Subcutaneous abdominal adipose tissue (tissue), 5 donors: ENCODE results near the gene NEDD8.

Source experiments
- H3K27ac ChIP-seq: one replicate; pipeline ENCODE4 v1.7.0; 2013; ENCODE audit warnings: low read depth, mild to moderate bottlenecking, inconsistent platforms, low read length, moderate library complexity
- H3K27me3 ChIP-seq, 5 donors: one replicate each; pipeline ENCODE4 v1.7.0; 2013; ENCODE audit warnings: low read length in 5 of 5, inconsistent platforms in 1 of 5; ENCODE audit not compliant: control insufficient read depth in 5 of 5, insufficient read depth in 4 of 5
- H3K36me3 ChIP-seq, 5 donors: one replicate each; pipeline ENCODE4 v1.7.0; 2013; ENCODE audit warnings: low read length in 5 of 5; ENCODE audit not compliant: control insufficient read depth in 5 of 5, insufficient read depth in 5 of 5
- H3K4me1 ChIP-seq, 5 donors: one replicate each; pipeline ENCODE4 v1.7.0; 2013; ENCODE audit warnings: low read length in 5 of 5, mild to moderate bottlenecking in 3 of 5, moderate library complexity in 1 of 5; ENCODE audit not compliant: control insufficient read depth in 5 of 5, insufficient read depth in 5 of 5
- H3K4me3 ChIP-seq, 5 donors: one replicate each; pipeline ENCODE4 v1.7.0; 2013; ENCODE audit warnings: low read length in 5 of 5, low read depth in 1 of 5
- H3K9ac ChIP-seq, 5 donors: one replicate each; pipeline ENCODE4 v1.7.0; 2013; ENCODE audit warnings: low read length in 5 of 5, mild to moderate bottlenecking in 4 of 5, moderate library complexity in 3 of 5
- H3K9me3 ChIP-seq, 5 donors: one replicate each; pipeline ENCODE4 v1.7.0; 2013; ENCODE audit warnings: low read length in 5 of 5; ENCODE audit not compliant: control insufficient read depth in 5 of 5
- donor health status: healthy.
- donor health status: healthy.
- donor health status: healthy.
- donor health status: healthy.
- donor health status: healthy.

The NEDD8 gene

DNA sequence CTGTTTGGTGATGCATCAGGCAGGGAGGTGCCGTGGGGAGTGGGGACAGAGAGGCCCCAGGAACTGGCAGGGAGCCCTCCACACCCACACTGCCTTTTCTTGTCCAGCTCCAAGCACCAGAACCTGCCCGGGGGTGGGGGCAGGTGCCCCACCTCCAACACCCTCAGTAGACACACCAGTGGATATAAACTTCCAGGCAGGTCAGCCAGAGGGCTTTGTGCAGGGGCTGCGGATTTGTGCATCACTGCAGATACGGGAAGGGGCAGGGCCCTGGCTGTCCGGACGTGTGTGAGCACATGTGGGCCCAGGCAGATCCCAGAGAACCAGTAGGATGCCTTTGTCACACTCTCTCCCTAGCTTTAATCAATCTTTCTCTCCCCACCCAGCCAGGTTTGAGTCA is 32.1 kb upstream of the NEDD8 start:
- no peaks in the 10 kb centered on the region for H3K9me3 ChIP-seq
- H3K4me3 ChIP-seq = no peak overlapping the region
- H3K27me3 ChIP-seq = no peaks in the 10 kb centered on the region
- H3K27ac ChIP-seq = no peak overlapping the region
- peaks cover 0 to 52% (median 43%) of the 10 kb centered on the region in 5 donors for H3K36me3 ChIP-seq
- no peak overlapping the region for H3K9ac ChIP-seq
- H3K4me1 ChIP-seq = peaks cover 0 to 7% (median 4%) of the 10 kb centered on the region in 5 donors

DNA sequence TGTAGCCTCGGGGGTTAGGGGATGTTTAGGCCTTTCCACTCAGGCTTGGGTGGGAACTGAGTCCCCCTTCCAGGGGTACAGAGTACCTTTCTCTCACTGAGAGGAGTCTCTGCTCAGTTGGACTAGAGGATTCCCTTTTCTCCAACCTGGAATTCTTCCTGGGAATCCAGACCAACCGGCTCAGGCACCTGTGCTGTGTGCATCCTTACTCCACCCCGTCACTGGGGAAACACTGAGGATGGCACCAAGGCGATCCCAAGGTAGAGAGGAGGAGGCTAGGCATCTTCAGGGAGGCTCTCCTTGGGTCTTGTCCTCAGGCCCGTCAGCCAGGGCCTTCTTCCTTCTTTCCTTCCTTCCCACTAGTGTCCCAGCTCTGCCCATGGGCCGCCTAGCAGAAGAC is 31.7 kb upstream of the NEDD8 start:
- Histone ChIP-seq H3K36me3 (peaks cover 0 to 47% (median 38%) of the 10 kb centered on the region in 5 donors), H3K4me3 (no peak overlapping the region), H3K4me1 (peaks cover 0 to 11% (median 8%) of the 10 kb centered on the region in 5 donors), H3K9me3 (no peaks in the 10 kb centered on the region), H3K27ac (no peak overlapping the region), H3K27me3 (no peaks in the 10 kb centered on the region), H3K9ac (no peak overlapping the region)

DNA sequence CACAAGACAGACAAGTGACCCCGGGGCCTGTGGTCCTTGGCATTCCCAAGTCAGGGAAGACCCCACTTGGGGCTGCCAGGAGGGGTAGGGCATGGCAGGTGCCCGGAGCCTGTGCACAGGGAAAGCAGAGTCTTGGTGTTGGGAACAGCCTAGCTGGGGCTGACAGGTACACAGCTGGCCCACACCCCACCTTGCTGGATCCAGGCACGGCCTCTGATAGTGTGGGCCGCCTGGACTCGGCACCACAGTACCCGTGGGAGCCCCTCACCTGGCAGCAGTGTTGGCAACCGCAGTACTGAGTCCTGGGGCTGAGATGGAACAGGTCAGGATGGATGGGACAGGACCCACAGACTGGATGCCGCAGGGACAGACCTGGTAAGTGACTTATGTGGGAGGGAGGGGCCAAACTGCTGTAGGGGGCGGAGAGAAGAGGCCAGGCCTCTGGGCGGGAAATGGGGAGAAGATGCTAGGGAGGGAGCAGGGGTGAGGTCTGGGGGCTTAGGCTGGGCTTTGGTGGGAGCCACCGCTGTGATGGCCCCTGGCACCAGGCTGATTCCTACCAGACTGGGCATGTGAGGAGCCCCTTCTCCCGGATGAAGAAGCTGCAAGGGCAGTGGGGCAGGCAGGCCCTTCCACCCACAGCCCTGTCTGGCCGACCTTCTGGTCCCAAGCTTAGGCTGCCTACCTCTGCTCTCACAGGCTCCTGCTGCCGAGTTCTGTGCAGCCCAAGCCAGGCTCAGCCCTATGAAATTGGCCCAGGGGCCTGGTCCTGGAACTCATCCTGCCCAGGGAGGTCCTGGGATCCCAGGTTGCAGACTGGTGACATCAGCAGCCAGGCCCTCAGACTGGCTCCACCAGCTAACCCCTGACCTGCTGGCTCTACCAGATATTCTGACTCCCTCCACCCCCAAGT is 30.9 kb upstream of the NEDD8 start, which contains the start of gene TGM1:
Gene TGM1 (minus strand): TSS at position 357 of the 913 bp plus-strand sequence. CDS start 825 bp downstream, outside the sequence.
- Histone ChIP-seq H3K27ac (no peak within 1 kb of the TSS), H3K4me3 (no peak within 1 kb of the TSS), H3K27me3 (no peaks in the 10 kb centered on the region), H3K36me3 (peaks cover 0 to 40% (median 31%) of the 10 kb centered on the region in 5 donors), H3K9me3 (no peaks in the 10 kb centered on the region), H3K4me1 (peaks cover 0 to 16% (median 10%) of the 10 kb centered on the region in 5 donors), H3K9ac (no peak within 1 kb of the TSS)

DNA sequence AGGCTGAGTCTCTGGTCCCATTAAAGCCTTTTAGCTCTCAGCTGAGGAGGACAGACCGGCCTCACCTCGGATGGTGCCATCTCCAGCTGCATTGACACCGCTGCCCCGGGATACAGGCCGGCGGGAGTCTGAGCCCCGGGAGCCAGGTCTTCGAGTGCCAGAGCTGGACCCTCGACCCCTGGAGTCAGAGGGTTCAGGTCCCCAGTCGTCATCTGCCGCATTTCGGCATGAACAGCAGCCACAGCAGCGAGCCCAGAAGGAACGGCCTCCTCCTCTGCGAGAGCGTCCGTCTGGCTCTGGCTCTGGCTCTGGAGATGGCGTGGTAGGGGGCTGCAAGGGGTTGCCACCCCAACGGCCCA is 29.8 kb upstream of the NEDD8 start:
- Histone ChIP-seq H3K4me1 (peaks cover 0 to 21% (median 13%) of the 10 kb centered on the region in 5 donors), H3K4me3 (no peak overlapping the region), H3K9me3 (no peaks in the 10 kb centered on the region), H3K27ac (no peak overlapping the region), H3K9ac (no peak overlapping the region), H3K27me3 (no peaks in the 10 kb centered on the region), H3K36me3 (peaks cover 0 to 28% (median 21%) of the 10 kb centered on the region in 5 donors)

DNA sequence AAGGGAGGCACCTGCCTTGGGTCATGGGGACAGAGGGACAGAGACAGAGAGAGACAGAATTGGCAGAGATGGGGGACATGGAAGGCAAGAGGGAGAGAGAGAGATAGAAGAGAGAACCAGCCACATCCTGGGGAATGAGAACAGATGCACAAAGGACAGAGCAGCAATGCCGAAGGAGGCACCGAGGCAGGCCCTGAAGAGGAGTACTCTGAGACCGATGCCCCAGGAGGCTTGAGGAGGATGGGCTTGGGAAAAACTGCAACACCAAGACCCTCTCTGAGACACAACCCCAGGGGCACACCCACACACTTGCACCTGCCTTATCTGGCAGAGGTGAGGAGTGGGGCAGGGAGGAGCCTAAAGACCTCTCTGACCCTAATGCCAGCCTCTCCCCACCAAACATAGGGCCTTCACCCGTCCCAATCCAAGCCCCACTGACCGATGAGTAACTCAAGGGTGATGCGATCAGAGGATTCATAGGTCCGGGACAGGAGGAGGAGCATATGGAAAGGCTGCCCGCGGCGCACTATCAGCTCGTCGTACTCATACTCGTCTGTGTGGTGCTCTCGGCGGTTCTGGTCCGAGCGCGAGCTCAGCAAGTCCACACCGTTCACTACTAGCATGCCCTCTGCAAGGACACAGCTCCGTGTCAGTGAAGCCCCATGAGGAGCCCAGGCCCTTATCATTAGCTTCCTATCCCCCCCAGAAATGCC is 29.2 kb upstream of the NEDD8 start:
- Histone ChIP-seq H3K36me3 (peaks cover 0 to 23% (median 16%) of the 10 kb centered on the region in 5 donors), H3K4me1 (peaks cover 0 to 26% (median 19%) of the 10 kb centered on the region in 5 donors), H3K27ac (no peak overlapping the region), H3K27me3 (no peaks in the 10 kb centered on the region), H3K4me3 (no peak overlapping the region), H3K9me3 (no peaks in the 10 kb centered on the region), H3K9ac (no peak overlapping the region)

DNA sequence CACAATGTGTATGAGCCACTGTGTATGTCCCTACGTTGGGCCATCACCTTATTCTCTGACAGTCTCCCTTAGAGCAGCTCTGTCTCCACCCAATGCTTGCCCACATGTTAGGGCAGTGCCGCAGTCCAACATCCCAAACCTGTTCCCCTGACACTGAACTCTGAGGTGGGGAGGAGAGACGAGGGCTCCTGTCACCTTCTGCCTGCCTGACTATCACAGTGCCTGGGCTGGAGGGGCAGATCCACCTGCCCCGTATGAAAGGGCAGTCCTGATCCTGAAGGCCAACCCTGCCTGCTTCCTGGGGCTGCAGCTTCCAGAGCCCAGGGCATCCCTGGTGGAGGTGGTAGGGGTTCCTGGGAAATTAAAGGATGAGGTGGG is 28.6 kb upstream of the NEDD8 start:
- peaks cover 0 to 17% (median 9%) of the 10 kb centered on the region in 5 donors for H3K36me3 ChIP-seq
- H3K9me3 ChIP-seq = no peaks in the 10 kb centered on the region
- H3K27me3 ChIP-seq = no peaks in the 10 kb centered on the region
- H3K4me3 ChIP-seq = no peak overlapping the region
- H3K9ac ChIP-seq = no peak overlapping the region
- peaks cover 0 to 33% (median 25%) of the 10 kb centered on the region in 5 donors for H3K4me1 ChIP-seq
- no peak overlapping the region for H3K27ac ChIP-seq

DNA sequence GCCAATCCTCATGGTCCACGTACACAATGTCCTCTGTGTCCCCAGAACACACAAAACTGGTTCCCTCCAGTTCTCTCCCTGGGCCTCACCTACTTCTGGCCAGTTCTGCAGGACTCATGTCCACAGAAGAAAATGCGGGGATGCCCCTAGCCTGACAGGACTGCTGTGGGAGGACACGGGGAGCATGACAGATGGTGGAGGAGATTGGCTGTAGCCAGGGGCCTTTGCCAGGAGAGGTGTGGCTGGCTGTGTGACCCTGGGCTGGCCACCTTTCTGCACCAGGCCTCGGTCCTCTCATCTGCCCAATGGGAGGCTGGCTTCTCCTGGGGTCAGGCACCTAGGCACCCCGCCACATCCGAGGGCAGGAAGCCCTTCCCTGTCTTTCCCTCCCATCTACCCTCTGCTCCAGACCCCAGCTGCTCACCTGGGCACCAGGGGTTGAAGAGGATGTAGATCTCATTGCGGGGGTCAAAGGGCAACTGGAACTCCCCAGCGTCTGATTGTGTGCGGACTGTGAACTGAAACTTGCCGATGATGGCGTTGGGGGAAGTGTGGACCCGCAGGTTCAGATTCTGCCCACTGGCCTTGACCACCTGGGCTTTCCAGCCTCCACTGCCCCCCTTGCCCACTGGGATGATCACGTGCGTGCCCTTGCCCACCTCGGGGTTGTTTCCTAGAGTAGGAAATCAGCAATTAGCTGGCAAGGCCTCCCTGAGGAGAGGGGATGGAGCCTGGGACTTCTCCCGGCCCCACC is 28.0 kb upstream of the NEDD8 start:
- H3K27ac ChIP-seq = no peak overlapping the region

DNA sequence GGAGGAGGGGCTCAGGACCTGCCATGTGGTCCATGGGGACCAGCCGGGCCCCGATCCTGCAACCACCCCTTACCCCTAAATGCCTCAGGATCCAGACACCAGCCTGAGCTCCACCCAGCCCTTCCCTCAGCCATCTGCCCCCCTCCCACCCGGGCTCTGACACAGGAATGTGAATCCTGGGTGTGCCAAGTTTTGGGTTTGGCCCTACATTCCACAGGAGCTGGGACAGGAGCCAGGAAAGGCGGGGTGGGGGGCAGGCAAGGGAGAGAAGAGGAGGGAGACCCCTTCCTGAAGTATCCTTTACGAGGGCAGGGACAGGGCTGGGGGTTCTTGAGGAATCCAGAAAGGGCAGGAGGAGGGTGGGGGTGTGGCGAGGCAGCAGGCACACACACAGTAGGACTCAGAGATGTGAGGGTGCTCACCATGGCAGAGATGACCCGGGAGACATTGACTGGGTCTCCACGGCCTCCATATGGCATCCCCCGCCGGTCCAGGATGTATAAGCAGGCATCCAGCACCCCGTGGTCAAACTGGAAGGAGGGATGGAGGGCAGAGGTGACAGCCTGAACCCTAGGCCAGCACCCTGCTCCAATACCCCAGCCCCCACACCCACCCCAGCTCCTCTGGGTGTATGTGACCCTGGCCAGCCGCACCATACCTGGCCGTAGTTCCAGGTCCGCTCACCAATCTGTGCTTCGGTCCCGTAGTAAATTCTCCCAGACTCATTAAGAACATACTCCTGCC is 27.3 kb upstream of the NEDD8 start:
- peaks cover 0 to 19% (median 9%) of the 10 kb centered on the region in 5 donors for H3K36me3 ChIP-seq
- H3K9ac ChIP-seq = no peak overlapping the region
- no peaks in the 10 kb centered on the region for H3K9me3 ChIP-seq
- no peak overlapping the region for H3K4me3 ChIP-seq
- no peaks in the 10 kb centered on the region for H3K27me3 ChIP-seq
- H3K4me1 ChIP-seq = peaks cover 1 to 45% (median 37%) of the 10 kb centered on the region in 5 donors
- H3K27ac ChIP-seq = no peak overlapping the region

More for the DNA sequence above, 28.0 kb upstream of the NEDD8 start:
- Histone ChIP-seq H3K27me3 (no peaks in the 10 kb centered on the region), H3K36me3 (peaks cover 0 to 16% (median 6%) of the 10 kb centered on the region in 5 donors), H3K9me3 (no peaks in the 10 kb centered on the region), H3K4me1 (peaks cover 1 to 39% (median 31%) of the 10 kb centered on the region in 5 donors), H3K4me3 (no peak overlapping the region), H3K9ac (no peak overlapping the region)

DNA sequence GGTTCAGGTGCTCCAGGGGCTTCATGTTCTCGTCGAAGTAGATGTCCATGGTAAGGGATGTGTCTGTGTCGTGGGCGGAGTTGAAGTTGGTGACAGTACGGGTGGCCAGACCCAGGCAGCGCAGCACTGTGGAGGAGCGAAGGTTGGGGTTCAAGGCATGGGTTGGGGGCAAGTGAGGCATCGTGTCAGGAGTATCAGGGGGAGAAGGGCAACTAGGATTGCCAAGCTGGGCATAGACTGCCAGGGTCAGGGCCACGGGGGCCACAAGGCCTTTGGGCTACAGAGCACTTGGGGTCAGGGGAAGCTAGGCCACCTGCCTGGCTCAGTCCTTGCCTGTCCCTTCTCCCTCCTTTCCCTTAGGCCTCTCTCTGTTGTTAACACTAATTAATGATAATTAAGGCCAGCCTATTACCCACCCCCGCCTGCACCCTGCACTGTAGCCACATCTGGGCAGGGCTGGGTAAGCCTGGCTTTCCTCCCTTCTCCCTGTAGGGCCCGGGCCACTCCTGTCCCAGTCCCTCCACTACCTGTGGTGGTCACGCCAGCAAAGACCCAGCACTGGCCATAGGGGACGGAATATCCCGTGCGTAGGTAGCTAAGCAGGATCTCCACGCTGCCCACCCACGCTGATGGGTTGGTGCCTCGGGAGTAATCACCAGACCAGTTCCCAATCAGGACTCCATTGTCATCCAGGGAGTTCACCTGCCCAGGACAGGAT is 26.5 kb upstream of the NEDD8 start:
- peaks cover 0 to 27% (median 9%) of the 10 kb centered on the region in 5 donors for H3K36me3 ChIP-seq
- no peak overlapping the region for H3K27ac ChIP-seq
- H3K4me1 ChIP-seq = peaks cover 1 to 45% (median 37%) of the 10 kb centered on the region in 5 donors
- H3K9ac ChIP-seq = no peak overlapping the region
- no peaks in the 10 kb centered on the region for H3K9me3 ChIP-seq
- H3K4me3 ChIP-seq = no peak overlapping the region
- no peaks in the 10 kb centered on the region for H3K27me3 ChIP-seq
